ENCODE measurements around the gene HSF5. TPM values are rescaled to one million over a fixed set of nuclear protein-coding genes. Genes with fewer than 3 reads are reported as not detected.

HSF5 gene
- total and polyA plus RNA-seq, 2 donors (not counting 1 experiment from before 2014, with no cell fraction given): 2.2 to 5.1 TPM

DNA sequence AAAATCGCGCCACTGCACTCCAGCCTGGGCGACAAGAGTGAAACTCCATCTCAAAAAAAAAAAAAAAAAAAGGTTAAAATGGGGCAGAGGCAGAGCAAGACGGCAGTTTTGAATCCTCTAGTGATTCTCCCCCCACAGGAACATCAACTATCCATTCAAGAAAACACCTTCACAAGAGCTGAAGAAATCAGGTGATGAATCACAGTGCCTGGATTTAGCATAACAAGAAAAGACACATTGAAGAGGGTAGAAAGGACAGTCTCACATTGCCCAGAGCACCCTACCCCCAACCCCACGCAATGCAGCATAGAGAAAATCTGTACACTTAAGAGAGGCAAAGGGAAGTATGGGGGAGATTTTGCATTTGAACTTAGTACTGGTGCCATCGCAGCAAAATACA is 42.1 kb downstream of the HSF5 start:
- Histone ChIP-seq H3K4me3 (ENCODE audit: control extremely low read depth in 1 of 5, extremely low read depth in 1 of 5, insufficient read depth in 1 of 5, low read depth in 2 of 5, low read length in 4 of 5) (no peak overlapping the region), H3K27ac (ENCODE audit: low read length in 2 of 2) (no peak overlapping the region), H3K79me2 (ENCODE audit: control insufficient read depth, insufficient read depth, low read length) (peaks cover 6% of the 10 kb centered on the region), H4K20me1 (ENCODE audit: control insufficient read depth, insufficient read depth, low read length, poor library complexity, severe bottlenecking) (no peaks in the 10 kb centered on the region), H3K4me2 (replicated peaks; ENCODE audit: low read depth, low read length, poor library complexity, severe bottlenecking) (no peak overlapping the region), H3K36me3 (replicated peaks in 1 of 2; ENCODE audit: control extremely low read depth in 1 of 2, control insufficient read depth in 1 of 2, extremely low read depth in 1 of 2, insufficient read depth in 2 of 2, low read length in 1 of 2) (peaks cover 0 to 2% of the 10 kb centered on the region in 2 experiments), H3K4me1 (ENCODE audit: control insufficient read depth in 2 of 2, insufficient read depth in 2 of 2, low read length in 2 of 2) (no peaks in the 10 kb centered on the region), H3K27me3 (replicated peaks in 1 of 4; ENCODE audit: control extremely low read depth in 1 of 4, control insufficient read depth in 3 of 4, insufficient read depth in 4 of 4, low read length in 3 of 4) (no peaks in the 10 kb centered on the region), H2AFZ (ENCODE audit: insufficient read depth, low read depth, low read length, poor library complexity, severe bottlenecking) (no peak overlapping the region), H3K9ac (ENCODE audit: low read length) (no peak overlapping the region), H3K9me3 (ENCODE audit: control extremely low read depth in 1 of 3, control insufficient read depth in 2 of 3, insufficient read depth in 1 of 3, low read length in 2 of 3) (no peaks in the 10 kb centered on the region)
- CTCF ChIA-PET: interaction anchor here (0.7 to 4.5 kb wide), 9 partner anchors 33 to 913 kb away, joined by 3 to 86 read pairs (median 4); partner anchors contain the start of gene HSF5
- TF ChIP-seq, protein P1, sequence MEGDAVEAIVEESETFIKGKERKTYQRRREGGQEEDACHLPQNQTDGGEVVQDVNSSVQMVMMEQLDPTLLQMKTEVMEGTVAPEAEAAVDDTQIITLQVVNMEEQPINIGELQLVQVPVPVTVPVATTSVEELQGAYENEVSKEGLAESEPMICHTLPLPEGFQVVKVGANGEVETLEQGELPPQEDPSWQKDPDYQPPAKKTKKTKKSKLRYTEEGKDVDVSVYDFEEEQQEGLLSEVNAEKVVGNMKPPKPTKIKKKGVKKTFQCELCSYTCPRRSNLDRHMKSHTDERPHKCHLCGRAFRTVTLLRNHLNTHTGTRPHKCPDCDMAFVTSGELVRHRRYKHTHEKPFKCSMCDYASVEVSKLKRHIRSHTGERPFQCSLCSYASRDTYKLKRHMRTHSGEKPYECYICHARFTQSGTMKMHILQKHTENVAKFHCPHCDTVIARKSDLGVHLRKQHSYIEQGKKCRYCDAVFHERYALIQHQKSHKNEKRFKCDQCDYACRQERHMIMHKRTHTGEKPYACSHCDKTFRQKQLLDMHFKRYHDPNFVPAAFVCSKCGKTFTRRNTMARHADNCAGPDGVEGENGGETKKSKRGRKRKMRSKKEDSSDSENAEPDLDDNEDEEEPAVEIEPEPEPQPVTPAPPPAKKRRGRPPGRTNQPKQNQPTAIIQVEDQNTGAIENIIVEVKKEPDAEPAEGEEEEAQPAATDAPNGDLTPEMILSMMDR (IDR thresholded peaks at IDR 0.05): no peak
- TF ChIP-seq EZH2 (IDR thresholded peaks at IDR 0.05; ENCODE audit: borderline replicate concordance, insufficient read depth, low read depth, low read length, poor library complexity, severe bottlenecking): no peak
- no peak overlapping the region for H3K4me3 Mint-ChIP-seq
- no peaks in the 10 kb centered on the region for H3K9me3 Mint-ChIP-seq (ENCODE audit: insufficient read depth)
- peaks cover 11% of the 10 kb centered on the region for H3K4me1 Mint-ChIP-seq
- H3K27ac Mint-ChIP-seq: no peak overlapping the region
- intact Hi-C loops (cut with micrococcal nuclease): no loop called here
- no peak for ATAC-seq (ENCODE audit: low read depth)
- no peak for DNase-seq
- POLR2A ChIA-PET: interaction anchor here (0.6 kb wide), 1 partner anchor 183 kb away, joined by 3 read pairs; no protein-coding TSS in a partner anchor
- H3K27me3 Mint-ChIP-seq: no peaks in the 10 kb centered on the region
- 100% methylated on average over 1 of the region's 6 CpGs for WGBS (ENCODE audit: insufficient coverage)

GRCh38 chr17:58436805-58437239 is 51.4 kb downstream of the HSF5 start:
- WGBS (ENCODE audit: insufficient coverage): no CpG with 5 or more reads among the region's 5 CpGs

More at GRCh38 chr17:58436805-58437239, 51.4 kb downstream of the HSF5 start:
- Histone ChIP-seq H3K79me2 (ENCODE audit: control insufficient read depth, insufficient read depth, low read length) (no peaks in the 10 kb centered on the region), H3K27me3 (replicated peaks in 1 of 4; ENCODE audit: control extremely low read depth in 1 of 4, control insufficient read depth in 3 of 4, insufficient read depth in 4 of 4, low read length in 3 of 4) (no peaks in the 10 kb centered on the region), H3K9ac (ENCODE audit: low read length) (no peak overlapping the region), H2AFZ (ENCODE audit: insufficient read depth, low read depth, low read length, poor library complexity, severe bottlenecking) (no peak overlapping the region), H3K4me2 (replicated peaks; ENCODE audit: low read depth, low read length, poor library complexity, severe bottlenecking) (no peak overlapping the region), H3K4me1 (ENCODE audit: control insufficient read depth in 2 of 2, insufficient read depth in 2 of 2, low read length in 2 of 2) (no peaks in the 10 kb centered on the region), H4K20me1 (ENCODE audit: control insufficient read depth, insufficient read depth, low read length, poor library complexity, severe bottlenecking) (no peaks in the 10 kb centered on the region), H3K9me3 (ENCODE audit: control extremely low read depth in 1 of 3, control insufficient read depth in 2 of 3, insufficient read depth in 1 of 3, low read length in 2 of 3) (no peaks in the 10 kb centered on the region), H3K36me3 (replicated peaks in 1 of 2; ENCODE audit: control extremely low read depth in 1 of 2, control insufficient read depth in 1 of 2, extremely low read depth in 1 of 2, insufficient read depth in 2 of 2, low read length in 1 of 2) (peaks cover 3 to 7% of the 10 kb centered on the region in 2 experiments), H3K27ac (ENCODE audit: low read length in 2 of 2) (no peak overlapping the region), H3K4me3 (ENCODE audit: control extremely low read depth in 1 of 5, extremely low read depth in 1 of 5, insufficient read depth in 1 of 5, low read depth in 2 of 5, low read length in 4 of 5) (no peak overlapping the region)
- Mint-ChIP-seq H3K4me1 (no peaks in the 10 kb centered on the region), H3K4me3 (no peak overlapping the region), H3K27ac (no peak overlapping the region), H3K9me3 (ENCODE audit: insufficient read depth) (no peaks in the 10 kb centered on the region), H3K27me3 (no peaks in the 10 kb centered on the region)
- ATAC-seq (ENCODE audit: low read depth) (no peak), DNase-seq (no peak)
- intact Hi-C loops (cut with micrococcal nuclease): no loop called here
- ChIA-PET POLR2A (no interaction called here), CTCF (interaction anchor here (1.1 to 1.3 kb wide), 3 partner anchors 12 to 133 kb away, joined by 3 read pairs; no protein-coding TSS in a partner anchor)
- no peak for TF ChIP-seq EZH2 (IDR thresholded peaks at IDR 0.05; ENCODE audit: borderline replicate concordance, insufficient read depth, low read depth, low read length, poor library complexity, severe bottlenecking)
- TF ChIP-seq, protein P1 (IDR thresholded peaks at IDR 0.05): no peak
